OCI-LY7 (cell line): ENCODE data around the gene SETBP1. TPM values are rescaled to one million over a fixed set of nuclear protein-coding genes. Genes with fewer than 3 reads are reported as not detected.

Experiments
- BruUV-seq: library from RNA; stranded (reverse); fragments of 400-500 nt; replicated peaks from 2 replicates; lab custom pipeline; 2021; lab: Mats Ljungman, UMichigan
- CTCF ChIA-PET: fragments of 300-600 bp; sonication (Branson Sonifier 250); formaldehyde crosslinking; loops from one replicate; lab custom pipeline; 2022; ENCODE audit warnings: antibody characterized with exemption; ENCODE audit not compliant: unreplicated experiment; lab: Charles Lee
- POLR2A ChIA-PET: fragments of 300-600 bp; sonication (Branson Sonifier 250); formaldehyde crosslinking; loops from one replicate; lab custom pipeline; 2022; ENCODE audit warnings: antibody characterized with exemption; lab: Charles Lee
- DNase-seq: peaks from one replicate; pipeline ENCODE4 v3.0.0-alpha.2; 2015; ENCODE audit warnings: low spot score
- H2AFZ ChIP-seq: fragments of 200-600 bp; sonication (generic), shearing (Covaris generic); 2 replicates; pipeline ENCODE4 v1.6.1; 2014; ENCODE audit warnings: mild to moderate bottlenecking, antibody characterized with exemption, low read length, moderate library complexity
- H3K27ac ChIP-seq: fragments of 200-600 bp; sonication (generic); 2 replicates; pipeline ENCODE4 v1.5.1; 2014; ENCODE audit warnings: mixed run types, low read depth, mild to moderate bottlenecking, moderate library complexity, low read length, inconsistent platforms; ENCODE audit not compliant: poor library complexity, severe bottlenecking
- H3K36me3 ChIP-seq: fragments of 200-600 bp; sonication (generic); 2 replicates; pipeline ENCODE4 v1.6.1; 2014; ENCODE audit warnings: mild to moderate bottlenecking, antibody characterized with exemption, low read length, moderate library complexity, mixed read lengths; ENCODE audit not compliant: insufficient read depth
- H3K4me1 ChIP-seq: fragments of 200-600 bp; sonication (generic); 2 replicates; pipeline ENCODE4 v1.5.1; 2014; ENCODE audit warnings: mild to moderate bottlenecking, low read length; ENCODE audit not compliant: insufficient read depth, poor library complexity, severe bottlenecking
- H3K4me2 ChIP-seq: fragments of 200-600 bp; sonication (generic); 2 replicates; pipeline ENCODE4 v1.6.1; 2014; ENCODE audit warnings: mild to moderate bottlenecking, low read length
- H3K4me3 ChIP-seq: fragments of 200-600 bp; sonication (generic); 2 replicates; pipeline ENCODE4 v1.5.1; 2014; ENCODE audit warnings: mild to moderate bottlenecking, low read depth, low read length; ENCODE audit not compliant: poor library complexity, severe bottlenecking
- H3K79me2 ChIP-seq: fragments of 200-600 bp; sonication (generic); 2 replicates; pipeline ENCODE4 v1.6.1; 2016; ENCODE audit warnings: low read depth, mild to moderate bottlenecking, low read length, moderate library complexity, mixed read lengths; ENCODE audit not compliant: insufficient read depth
- H3K9me2 ChIP-seq: fragments of 200-600 bp; sonication (generic); 2 replicates; pipeline ENCODE4 v1.6.1; 2016; ENCODE audit warnings: mild to moderate bottlenecking, low read length, mixed read lengths; ENCODE audit not compliant: insufficient read depth
- H3K9me3 ChIP-seq: fragments of 200-600 bp; sonication (generic); 2 replicates; pipeline ENCODE4 v1.6.1; 2014; ENCODE audit warnings: mild to moderate bottlenecking, mixed run types, low read length, mixed read lengths
- H4K20me1 ChIP-seq: fragments of 200-600 bp; sonication (generic); 2 replicates; pipeline ENCODE4 v1.6.1; 2014; ENCODE audit warnings: mild to moderate bottlenecking, antibody characterized with exemption, low read length, moderate library complexity, mixed read lengths; ENCODE audit not compliant: insufficient read depth
- CTCF ChIP-seq: fragments of 200-600 bp; sonication (generic); conservative IDR thresholded peaks from 2 replicates; pipeline ENCODE4 v1.5.1; 2014; ENCODE audit warnings: mild to moderate bottlenecking, antibody characterized with exemption, low read length, moderate library complexity, mixed read lengths
- EZH2phosphoT487 ChIP-seq: fragments of 200-600 bp; sonication (generic); IDR thresholded peaks from 2 replicates; pipeline ENCODE4 v1.6.1; 2018; ENCODE audit warnings: low read depth, borderline replicate concordance, mild to moderate bottlenecking, mixed run types, antibody characterized with exemption, low read length, moderate library complexity, mixed read lengths
- intact Hi-C: fragments of 100-400 bp; cut with micrococcal nuclease; formaldehyde crosslinking; loops from one replicate; pipeline ENCODE4 v1.10.0; 2022; ENCODE audit not compliant: unreplicated experiment
- total RNA-seq, 2 experiments: library from RNA; depleted of rRNA in 1 of 2; stranded (reverse); fragments of >200 nt in 1 of 2; shearing (Covaris generic) in 1 of 2; gene quantifications; 2 replicates each; pipeline ENCODE4 v1.2.3, GENCODE V29; 2014 to 2022

Gene SETBP1
- total RNA-seq, 2 experiments from 2014 or later: 2.6 to 9.1 TPM

GRCh38 chr18:44741085-44741484 is 60.4 kb downstream of the SETBP1 start:
- H2AFZ ChIP-seq: no peak overlapping the region
- no peaks in the 10 kb centered on the region for H3K9me2 ChIP-seq
- no peak overlapping the region for H3K4me2 ChIP-seq
- BruUV-seq: no TSS peak
- no peaks in the 10 kb centered on the region for H3K9me3 ChIP-seq
- ChIA-PET POLR2A (no interaction called here), CTCF (no interaction called here)
- no peak overlapping the region for H3K27ac ChIP-seq
- TF ChIP-seq EZH2phosphoT487 (no peak), CTCF (no peak)
- no peaks in the 10 kb centered on the region for H3K79me2 ChIP-seq
- no peaks in the 10 kb centered on the region for H3K36me3 ChIP-seq
- no peaks in the 10 kb centered on the region for H4K20me1 ChIP-seq
- intact Hi-C loops: no loop called here
- H3K4me3 ChIP-seq: no peak overlapping the region
- peaks cover 10% of the 10 kb centered on the region for H3K4me1 ChIP-seq
- DNase-seq: no peak

DNA sequence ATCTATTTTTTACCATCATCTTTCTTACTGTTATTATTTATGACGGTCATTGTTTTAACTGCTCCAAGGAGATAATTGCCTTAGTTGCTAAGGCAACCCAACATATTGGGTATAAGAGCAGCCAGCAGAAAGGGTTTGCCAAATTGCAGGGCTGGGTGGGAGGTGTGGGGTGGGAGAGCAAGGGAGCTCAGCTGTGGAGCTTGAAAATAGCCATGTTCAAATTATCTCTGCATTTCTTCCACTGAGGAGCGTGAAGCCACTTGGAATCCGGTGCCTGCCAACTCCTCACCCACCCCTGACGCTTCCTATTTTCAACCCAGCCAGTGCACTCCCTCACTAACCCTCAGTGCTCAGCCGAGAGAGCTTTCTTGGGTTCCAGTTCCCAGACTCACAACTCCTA is 60.8 kb downstream of the SETBP1 start:
- H3K4me2 ChIP-seq: no peak overlapping the region
- H3K9me2 ChIP-seq: no peaks in the 10 kb centered on the region
- intact Hi-C loops: no loop called here
- H3K4me1 ChIP-seq: peaks cover 10% of the 10 kb centered on the region
- ChIA-PET POLR2A (no interaction called here), CTCF (no interaction called here)
- H3K36me3 ChIP-seq: no peaks in the 10 kb centered on the region
- H2AFZ ChIP-seq: no peak overlapping the region
- no peaks in the 10 kb centered on the region for H3K79me2 ChIP-seq
- DNase-seq: no peak
- TF ChIP-seq CTCF (no peak), EZH2phosphoT487 (no peak)
- no TSS peak for BruUV-seq
- no peaks in the 10 kb centered on the region for H3K9me3 ChIP-seq
- H3K4me3 ChIP-seq: no peak overlapping the region
- no peak overlapping the region for H3K27ac ChIP-seq
- no peaks in the 10 kb centered on the region for H4K20me1 ChIP-seq

GRCh38 chr18:44742126-44742525 is 61.4 kb downstream of the SETBP1 start:
- Histone ChIP-seq H3K9me2 (no peaks in the 10 kb centered on the region), H4K20me1 (no peaks in the 10 kb centered on the region), H3K4me1 (peaks cover 12% of the 10 kb centered on the region), H3K27ac (no peak overlapping the region), H3K4me3 (no peak overlapping the region), H3K9me3 (no peaks in the 10 kb centered on the region), H3K36me3 (no peaks in the 10 kb centered on the region), H3K79me2 (no peaks in the 10 kb centered on the region), H2AFZ (no peak overlapping the region), H3K4me2 (no peak overlapping the region)
- CTCF ChIA-PET: no interaction called here
- BruUV-seq: no TSS peak
- intact Hi-C loops: no loop called here
- POLR2A ChIA-PET: no interaction called here
- no peak for TF ChIP-seq CTCF
- TF ChIP-seq EZH2phosphoT487: no peak
- DNase-seq: no peak
